HepG2 (cell line): ENCODE measurements around the gene RTN4RL2. TPM values are rescaled to one million over a fixed set of nuclear protein-coding genes. Genes with fewer than 3 reads are reported as not detected.

Experiments
- ARHGAP35 ChIP-seq: sonication (generic); formaldehyde crosslinking; IDR thresholded peaks from 2 replicates; pipeline ENCODE4 v1.9.0; 2022; ENCODE audit warnings: mild to moderate bottlenecking, inconsistent platforms, moderate library complexity, missing genetic modification reagents, borderline replicate concordance
- FOXO4 ChIP-seq: sonication (generic); formaldehyde crosslinking; conservative IDR thresholded peaks from 2 replicates; pipeline ENCODE4 v1.8.1; 2023; ENCODE audit warnings: missing genetic modification reagents
- MYNN ChIP-seq: sonication (generic); formaldehyde crosslinking; IDR thresholded peaks from 2 replicates; pipeline ENCODE4 v1.4.0; 2020; ENCODE audit warnings: mild to moderate bottlenecking, low read depth, missing genetic modification reagents
- RBFOX2 ChIP-seq: fragments of 200-400 bp; formaldehyde crosslinking; IDR thresholded peaks from 2 replicates; pipeline ENCODE4 v1.6.1; 2017; ENCODE audit warnings: low read depth, mild to moderate bottlenecking, low read length
- TFDP1 ChIP-seq: IDR thresholded peaks from 2 replicates; pipeline ENCODE4 v1.6.1; 2016; ENCODE audit warnings: missing compliant biosample characterization, missing genetic modification reagents, borderline replicate concordance
- ZBTB20 ChIP-seq: sonication (generic); formaldehyde crosslinking; IDR thresholded peaks from 2 replicates; pipeline ENCODE4 v1.8.1; 2023; ENCODE audit warnings: missing genetic modification reagents, low read depth, mild to moderate bottlenecking, borderline replicate concordance
- ZMYM3 ChIP-seq: sonication (generic); formaldehyde crosslinking; IDR thresholded peaks from 2 replicates; pipeline ENCODE4 v1.5.1; 2020; ENCODE audit warnings: mild to moderate bottlenecking, missing genetic modification reagents
- ZNF879 ChIP-seq: sonication (generic); formaldehyde crosslinking; IDR thresholded peaks from 2 replicates; pipeline ENCODE4 v1.8.1; 2023; ENCODE audit warnings: missing genetic modification reagents
- polyA plus RNA-seq, 8 experiments: library from polyadenylated mRNA; depleted of rRNA in 3 of 8; stranded (reverse) in 7 of 8; unstranded in 1 of 8; fragments of >200 nt; fragmentation: Illumina TruSeq in 4 of 8; extraction: Trizol in 4 of 8; gene quantifications; 2 replicates each; pipeline versions ENCODE4 v1.2.1 to v1.2.3, GENCODE V29; 2011 to 2016; ENCODE audit warnings: low read depth in 4 of 8, missing spikeins in 1 of 8, mixed read lengths in 1 of 8; ENCODE audit not compliant: insufficient read depth in 1 of 8
- total RNA-seq, 5 experiments: library from RNA; depleted of rRNA; stranded (reverse); fragments of >200 nt; fragmentation: Illumina TruSeq; extraction: Trizol; gene quantifications; 2 replicates each; pipeline ENCODE4 v1.2.3, GENCODE V29; 2016; ENCODE audit warnings: low read depth in 1 of 5
- TF ChIP-seq, protein P1 (sequence below): sonication (generic); formaldehyde crosslinking; IDR thresholded peaks from 2 replicates; pipeline ENCODE4 v1.5.0; 2020; ENCODE audit warnings: mild to moderate bottlenecking, missing genetic modification reagents, borderline replicate concordance
- TF ChIP-seq, protein P2 (sequence below): sonication (generic); formaldehyde crosslinking; IDR thresholded peaks from 2 replicates; pipeline ENCODE4 v1.4.0; 2020; ENCODE audit warnings: missing genetic modification reagents, borderline replicate concordance
- TF ChIP-seq, protein P3 (sequence below): sonication (generic); formaldehyde crosslinking; IDR thresholded peaks from 2 replicates; pipeline ENCODE4 v1.4.0; 2020; ENCODE audit warnings: missing genetic modification reagents

Gene RTN4RL2
- total and polyA plus RNA-seq, 2 of the 13 experiments (the other 11 are each of a cell fraction or from before 2014, with no cell fraction given): 1.3 to 4.3 TPM

- TF ChIP-seq FOXO4 (no peak), ZNF879 (CRISPR knock-in tag) (no peak), MYNN (CRISPR knock-in tag) (no peak), ZMYM3 (CRISPR knock-in tag) (no peak), RBFOX2 (peak; percentile 73), ZBTB20 (CRISPR knock-in tag) (no peak), ARHGAP35 (CRISPR knock-in tag) (peak; percentile 34; the same call in 1 of the 2 replicates), TFDP1 (CRISPR knock-in tag) (no peak)
- TF ChIP-seq, protein P1, sequence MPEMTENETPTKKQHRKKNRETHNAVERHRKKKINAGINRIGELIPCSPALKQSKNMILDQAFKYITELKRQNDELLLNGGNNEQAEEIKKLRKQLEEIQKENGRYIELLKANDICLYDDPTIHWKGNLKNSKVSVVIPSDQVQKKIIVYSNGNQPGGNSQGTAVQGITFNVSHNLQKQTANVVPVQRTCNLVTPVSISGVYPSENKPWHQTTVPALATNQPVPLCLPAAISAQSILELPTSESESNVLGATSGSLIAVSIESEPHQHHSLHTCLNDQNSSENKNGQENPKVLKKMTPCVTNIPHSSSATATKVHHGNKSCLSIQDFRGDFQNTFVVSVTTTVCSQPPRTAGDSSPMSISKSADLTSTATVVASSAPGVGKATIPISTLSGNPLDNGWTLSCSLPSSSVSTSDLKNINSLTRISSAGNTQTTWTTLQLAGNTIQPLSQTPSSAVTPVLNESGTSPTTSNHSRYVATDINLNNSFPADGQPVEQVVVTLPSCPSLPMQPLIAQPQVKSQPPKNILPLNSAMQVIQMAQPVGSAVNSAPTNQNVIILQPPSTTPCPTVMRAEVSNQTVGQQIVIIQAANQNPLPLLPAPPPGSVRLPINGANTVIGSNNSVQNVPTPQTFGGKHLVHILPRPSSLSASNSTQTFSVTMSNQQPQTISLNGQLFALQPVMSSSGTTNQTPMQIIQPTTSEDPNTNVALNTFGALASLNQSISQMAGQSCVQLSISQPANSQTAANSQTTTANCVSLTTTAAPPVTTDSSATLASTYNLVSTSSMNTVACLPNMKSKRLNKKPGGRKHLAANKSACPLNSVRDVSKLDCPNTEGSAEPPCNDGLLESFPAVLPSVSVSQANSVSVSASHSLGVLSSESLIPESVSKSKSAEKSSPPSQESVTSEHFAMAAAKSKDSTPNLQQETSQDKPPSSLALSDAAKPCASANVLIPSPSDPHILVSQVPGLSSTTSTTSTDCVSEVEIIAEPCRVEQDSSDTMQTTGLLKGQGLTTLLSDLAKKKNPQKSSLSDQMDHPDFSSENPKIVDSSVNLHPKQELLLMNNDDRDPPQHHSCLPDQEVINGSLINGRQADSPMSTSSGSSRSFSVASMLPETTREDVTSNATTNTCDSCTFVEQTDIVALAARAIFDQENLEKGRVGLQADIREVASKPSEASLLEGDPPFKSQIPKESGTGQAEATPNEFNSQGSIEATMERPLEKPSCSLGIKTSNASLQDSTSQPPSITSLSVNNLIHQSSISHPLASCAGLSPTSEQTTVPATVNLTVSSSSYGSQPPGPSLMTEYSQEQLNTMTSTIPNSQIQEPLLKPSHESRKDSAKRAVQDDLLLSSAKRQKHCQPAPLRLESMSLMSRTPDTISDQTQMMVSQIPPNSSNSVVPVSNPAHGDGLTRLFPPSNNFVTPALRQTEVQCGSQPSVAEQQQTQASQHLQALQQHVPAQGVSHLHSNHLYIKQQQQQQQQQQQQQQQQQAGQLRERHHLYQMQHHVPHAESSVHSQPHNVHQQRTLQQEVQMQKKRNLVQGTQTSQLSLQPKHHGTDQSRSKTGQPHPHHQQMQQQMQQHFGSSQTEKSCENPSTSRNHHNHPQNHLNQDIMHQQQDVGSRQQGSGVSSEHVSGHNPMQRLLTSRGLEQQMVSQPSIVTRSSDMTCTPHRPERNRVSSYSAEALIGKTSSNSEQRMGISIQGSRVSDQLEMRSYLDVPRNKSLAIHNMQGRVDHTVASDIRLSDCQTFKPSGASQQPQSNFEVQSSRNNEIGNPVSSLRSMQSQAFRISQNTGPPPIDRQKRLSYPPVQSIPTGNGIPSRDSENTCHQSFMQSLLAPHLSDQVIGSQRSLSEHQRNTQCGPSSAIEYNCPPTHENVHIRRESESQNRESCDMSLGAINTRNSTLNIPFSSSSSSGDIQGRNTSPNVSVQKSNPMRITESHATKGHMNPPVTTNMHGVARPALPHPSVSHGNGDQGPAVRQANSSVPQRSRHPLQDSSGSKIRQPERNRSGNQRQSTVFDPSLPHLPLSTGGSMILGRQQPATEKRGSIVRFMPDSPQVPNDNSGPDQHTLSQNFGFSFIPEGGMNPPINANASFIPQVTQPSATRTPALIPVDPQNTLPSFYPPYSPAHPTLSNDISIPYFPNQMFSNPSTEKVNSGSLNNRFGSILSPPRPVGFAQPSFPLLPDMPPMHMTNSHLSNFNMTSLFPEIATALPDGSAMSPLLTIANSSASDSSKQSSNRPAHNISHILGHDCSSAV: no peak
- TF ChIP-seq, protein P2, sequence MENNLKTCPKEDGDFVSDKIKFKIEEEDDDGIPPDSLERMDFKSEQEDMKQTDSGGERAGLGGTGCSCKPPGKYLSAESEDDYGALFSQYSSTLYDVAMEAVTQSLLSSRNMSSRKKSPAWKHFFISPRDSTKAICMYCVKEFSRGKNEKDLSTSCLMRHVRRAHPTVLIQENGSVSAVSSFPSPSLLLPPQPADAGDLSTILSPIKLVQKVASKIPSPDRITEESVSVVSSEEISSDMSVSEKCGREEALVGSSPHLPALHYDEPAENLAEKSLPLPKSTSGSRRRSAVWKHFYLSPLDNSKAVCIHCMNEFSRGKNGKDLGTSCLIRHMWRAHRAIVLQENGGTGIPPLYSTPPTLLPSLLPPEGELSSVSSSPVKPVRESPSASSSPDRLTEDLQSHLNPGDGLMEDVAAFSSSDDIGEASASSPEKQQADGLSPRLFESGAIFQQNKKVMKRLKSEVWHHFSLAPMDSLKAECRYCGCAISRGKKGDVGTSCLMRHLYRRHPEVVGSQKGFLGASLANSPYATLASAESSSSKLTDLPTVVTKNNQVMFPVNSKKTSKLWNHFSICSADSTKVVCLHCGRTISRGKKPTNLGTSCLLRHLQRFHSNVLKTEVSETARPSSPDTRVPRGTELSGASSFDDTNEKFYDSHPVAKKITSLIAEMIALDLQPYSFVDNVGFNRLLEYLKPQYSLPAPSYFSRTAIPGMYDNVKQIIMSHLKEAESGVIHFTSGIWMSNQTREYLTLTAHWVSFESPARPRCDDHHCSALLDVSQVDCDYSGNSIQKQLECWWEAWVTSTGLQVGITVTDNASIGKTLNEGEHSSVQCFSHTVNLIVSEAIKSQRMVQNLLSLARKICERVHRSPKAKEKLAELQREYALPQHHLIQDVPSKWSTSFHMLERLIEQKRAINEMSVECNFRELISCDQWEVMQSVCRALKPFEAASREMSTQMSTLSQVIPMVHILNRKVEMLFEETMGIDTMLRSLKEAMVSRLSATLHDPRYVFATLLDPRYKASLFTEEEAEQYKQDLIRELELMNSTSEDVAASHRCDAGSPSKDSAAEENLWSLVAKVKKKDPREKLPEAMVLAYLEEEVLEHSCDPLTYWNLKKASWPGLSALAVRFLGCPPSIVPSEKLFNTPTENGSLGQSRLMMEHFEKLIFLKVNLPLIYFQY (CRISPR knock-in tag): no peak
- TF ChIP-seq, protein P3, sequence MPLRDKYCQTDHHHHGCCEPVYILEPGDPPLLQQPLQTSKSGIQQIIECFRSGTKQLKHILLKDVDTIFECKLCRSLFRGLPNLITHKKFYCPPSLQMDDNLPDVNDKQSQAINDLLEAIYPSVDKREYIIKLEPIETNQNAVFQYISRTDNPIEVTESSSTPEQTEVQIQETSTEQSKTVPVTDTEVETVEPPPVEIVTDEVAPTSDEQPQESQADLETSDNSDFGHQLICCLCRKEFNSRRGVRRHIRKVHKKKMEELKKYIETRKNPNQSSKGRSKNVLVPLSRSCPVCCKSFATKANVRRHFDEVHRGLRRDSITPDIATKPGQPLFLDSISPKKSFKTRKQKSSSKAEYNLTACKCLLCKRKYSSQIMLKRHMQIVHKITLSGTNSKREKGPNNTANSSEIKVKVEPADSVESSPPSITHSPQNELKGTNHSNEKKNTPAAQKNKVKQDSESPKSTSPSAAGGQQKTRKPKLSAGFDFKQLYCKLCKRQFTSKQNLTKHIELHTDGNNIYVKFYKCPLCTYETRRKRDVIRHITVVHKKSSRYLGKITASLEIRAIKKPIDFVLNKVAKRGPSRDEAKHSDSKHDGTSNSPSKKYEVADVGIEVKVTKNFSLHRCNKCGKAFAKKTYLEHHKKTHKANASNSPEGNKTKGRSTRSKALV (CRISPR knock-in tag): peak; percentile 96
Measured at GRCh38 chr11:57513911-57514537, 53.7 kb downstream of the RTN4RL2 start (continued).
